DOHH2 (cell line): ENCODE data around the gene SLC6A6.
A peak's percentile ranks its signal among the peaks of the same experiment; 100 is the strongest.

Source experiments
- H3F3A ChIP-seq: fragments of 200-600 bp; sonication (generic), shearing (Covaris generic); 2 replicates; pipeline ENCODE4 v1.6.0; 2016; ENCODE audit warnings: antibody characterized with exemption, mild to moderate bottlenecking; ENCODE audit not compliant: control insufficient read depth, insufficient read depth
- H3K27ac ChIP-seq: fragments of 200-600 bp; sonication (generic); 2 replicates; pipeline ENCODE4 v1.5.1; 2014; ENCODE audit warnings: low read depth, mild to moderate bottlenecking, low read length, moderate library complexity
- H3K27me3 ChIP-seq: fragments of 200-600 bp; sonication (generic); 2 replicates; pipeline ENCODE4 v1.6.1; 2014; ENCODE audit warnings: mild to moderate bottlenecking, low read length, mixed read lengths; ENCODE audit not compliant: control insufficient read depth
- H3K36me3 ChIP-seq: fragments of 200-600 bp; sonication (generic); 2 replicates; pipeline ENCODE4 v1.6.1; 2014; ENCODE audit warnings: mild to moderate bottlenecking, low read length, moderate library complexity, mixed read lengths; ENCODE audit not compliant: control insufficient read depth
- H3K4me1 ChIP-seq: fragments of 200-600 bp; sonication (generic); 2 replicates; pipeline ENCODE4 v1.6.1; 2014; ENCODE audit warnings: mild to moderate bottlenecking, low read length, mixed read lengths; ENCODE audit not compliant: control insufficient read depth
- H3K4me2 ChIP-seq: fragments of 200-600 bp; sonication (generic); 2 replicates; pipeline ENCODE4 v1.6.0; 2014; ENCODE audit warnings: mild to moderate bottlenecking, low read length, moderate library complexity
- H3K4me3 ChIP-seq: fragments of 200-600 bp; sonication (generic); 2 replicates; pipeline ENCODE4 v1.5.1; 2014; ENCODE audit warnings: mild to moderate bottlenecking, low read length, mixed read lengths
- H3K79me2 ChIP-seq: fragments of 200-600 bp; sonication (generic); 2 replicates; pipeline ENCODE4 v1.6.1; 2014; ENCODE audit warnings: mild to moderate bottlenecking, low read length, mixed read lengths; ENCODE audit not compliant: control insufficient read depth
- H3K9me2 ChIP-seq: fragments of 200-600 bp; sonication (generic); replicated peaks from 2 replicates; pipeline ENCODE4 v1.6.1; 2014; ENCODE audit warnings: mild to moderate bottlenecking, low read length, mixed read lengths; ENCODE audit not compliant: control insufficient read depth
- H3K9me3 ChIP-seq: fragments of 200-600 bp; sonication (generic); 2 replicates; pipeline ENCODE4 v1.6.1; 2014; ENCODE audit warnings: antibody characterized with exemption, low read length, mixed read lengths; ENCODE audit not compliant: control insufficient read depth, insufficient read depth
- H4K20me1 ChIP-seq: fragments of 200-600 bp; sonication (generic); 2 replicates; pipeline ENCODE4 v1.6.0; 2014; ENCODE audit warnings: low read depth, mild to moderate bottlenecking, antibody characterized with exemption, low read length, moderate library complexity; ENCODE audit not compliant: control insufficient read depth, insufficient read depth
- CTCF ChIP-seq: fragments of 200-600 bp; sonication (generic); IDR thresholded peaks from one replicate; pipeline ENCODE4 v1.5.1; 2014; ENCODE audit warnings: antibody characterized with exemption, mild to moderate bottlenecking, low read depth, low read length; ENCODE audit not compliant: poor library complexity, severe bottlenecking
- EZH2phosphoT487 ChIP-seq: fragments of 200-600 bp; sonication (generic); IDR thresholded peaks from 2 replicates; pipeline ENCODE4 v1.6.1; 2017; ENCODE audit warnings: borderline replicate concordance, mild to moderate bottlenecking, antibody characterized with exemption, low read length, moderate library complexity, mixed read lengths

The SLC6A6 gene

GRCh38 chr3:14423197-14423743 is 20.9 kb downstream of the SLC6A6 start:
- Histone ChIP-seq H3K9me2 (no peaks in the 10 kb centered on the region), H3K9me3 (no peaks in the 10 kb centered on the region), H3F3A (peaks cover 24% of the 10 kb centered on the region), H4K20me1 (peaks cover 15% of the 10 kb centered on the region), H3K36me3 (peaks cover 57% of the 10 kb centered on the region), H3K79me2 (peaks cover 85% of the 10 kb centered on the region), H3K4me2 (no peak overlapping the region), H3K27me3 (no peaks in the 10 kb centered on the region), H3K4me1 (peaks cover 53% of the 10 kb centered on the region), H3K4me3 (no peak overlapping the region), H3K27ac (no peak overlapping the region)
- TF ChIP-seq EZH2phosphoT487: no peak
- TF ChIP-seq CTCF: no peak

- Histone ChIP-seq H3K79me2 (peaks cover 85% of the 10 kb centered on the region), H3K4me2 (peak overlapping the region; percentile 68; the same call in 1 of the 2 replicates), H3K36me3 (peaks cover 50% of the 10 kb centered on the region), H4K20me1 (peaks cover 12% of the 10 kb centered on the region), H3K4me3 (no peak overlapping the region), H3F3A (peaks cover 30% of the 10 kb centered on the region), H3K27ac (no peak overlapping the region), H3K9me3 (no peaks in the 10 kb centered on the region), H3K4me1 (peaks cover 60% of the 10 kb centered on the region), H3K27me3 (no peaks in the 10 kb centered on the region), H3K9me2 (no peaks in the 10 kb centered on the region)
- no peak for TF ChIP-seq EZH2phosphoT487
- no peak for TF ChIP-seq CTCF
Measured at GRCh38 chr3:14423963-14424362, 21.6 kb downstream of the SLC6A6 start.

- H3K4me2 ChIP-seq: peak overlapping the region; percentile 68
- no peaks in the 10 kb centered on the region for H3K9me3 ChIP-seq
- peaks cover 70% of the 10 kb centered on the region for H3K4me1 ChIP-seq
- H3K79me2 ChIP-seq: peaks cover 90% of the 10 kb centered on the region
- peaks cover 38% of the 10 kb centered on the region for H3F3A ChIP-seq
- TF ChIP-seq CTCF: no peak
- TF ChIP-seq EZH2phosphoT487: no peak
- peaks cover 48% of the 10 kb centered on the region for H3K36me3 ChIP-seq
- H3K27ac ChIP-seq: peak overlapping the region; percentile 68; the same call in 1 of the 2 replicates
- peak overlapping the region; percentile 50 for H3K4me3 ChIP-seq
- no peaks in the 10 kb centered on the region for H3K27me3 ChIP-seq
- no peaks in the 10 kb centered on the region for H3K9me2 ChIP-seq
- H4K20me1 ChIP-seq: peaks cover 12% of the 10 kb centered on the region
Measured at GRCh38 chr3:14424711-14425580, 22.5 kb downstream of the SLC6A6 start.
